ENCODE results near the gene DOCK1. TPM values are rescaled to one million over a fixed set of nuclear protein-coding genes. Genes with fewer than 3 reads are reported as not detected.

Gene DOCK1
- polyA plus RNA-seq, 1 donor from 2014 or later = 2.7 TPM

- Histone ChIP-seq H3K9me2 (ENCODE audit: insufficient read depth, low read length) (no peaks in the 10 kb centered on the region), H3K27ac (ENCODE audit: low read length) (no peak overlapping the region), H3K4me2 (ENCODE audit: low read length) (no peak overlapping the region), H3K27me3 (ENCODE audit: insufficient read depth, low read depth, low read length) (no peaks in the 10 kb centered on the region), H4K20me1 (ENCODE audit: insufficient read depth) (no peaks in the 10 kb centered on the region), H3K36me3 (ENCODE audit: insufficient read depth, low read length) (no peaks in the 10 kb centered on the region), H3K9me3 (ENCODE audit: low read length) (no peaks in the 10 kb centered on the region), H3K9ac (ENCODE audit: low read length) (no peak overlapping the region), H3K4me3 (ENCODE audit: low read length) (no peak overlapping the region), H3K79me2 (replicated peaks; ENCODE audit: insufficient read depth, low read length) (no peaks in the 10 kb centered on the region), H3F3A (ENCODE audit: insufficient read depth, low read length, poor library complexity, severe bottlenecking) (no peaks in the 10 kb centered on the region), H2AFZ (ENCODE audit: low read depth, low read length) (no peak overlapping the region)
- no peak for TF ChIP-seq CTCF (IDR thresholded peaks at IDR 0.05; ENCODE audit: poor library complexity, severe bottlenecking)
Measured at GRCh38 chr10:126867567-126868365, 37.5 kb upstream of the DOCK1 start.

GRCh38 chr10:126868371-126868770, 36.9 kb upstream of the DOCK1 start:
- Histone ChIP-seq H3K36me3 (ENCODE audit: insufficient read depth, low read length) (no peaks in the 10 kb centered on the region), H3K27ac (ENCODE audit: low read length) (no peak overlapping the region), H3F3A (ENCODE audit: insufficient read depth, low read length, poor library complexity, severe bottlenecking) (no peaks in the 10 kb centered on the region), H3K4me3 (ENCODE audit: low read length) (no peak overlapping the region), H2AFZ (ENCODE audit: low read depth, low read length) (no peak overlapping the region), H3K9me2 (ENCODE audit: insufficient read depth, low read length) (no peaks in the 10 kb centered on the region), H3K9me3 (ENCODE audit: low read length) (no peaks in the 10 kb centered on the region), H3K79me2 (replicated peaks; ENCODE audit: insufficient read depth, low read length) (no peaks in the 10 kb centered on the region), H3K9ac (ENCODE audit: low read length) (no peak overlapping the region), H3K4me2 (ENCODE audit: low read length) (no peak overlapping the region), H4K20me1 (ENCODE audit: insufficient read depth) (no peaks in the 10 kb centered on the region), H3K27me3 (ENCODE audit: insufficient read depth, low read depth, low read length) (no peaks in the 10 kb centered on the region)
- TF ChIP-seq TAF1 (IDR thresholded peaks at IDR 0.05; ENCODE audit: low read depth) = no peak
- TF ChIP-seq RAD21 (conservative IDR thresholded peaks at IDR 0.05) = no peak
- no peak for TF ChIP-seq EP300 (conservative IDR thresholded peaks at IDR 0.05; ENCODE audit: poor library complexity, severe bottlenecking)
- no peak for TF ChIP-seq POLR2AphosphoS5 (IDR thresholded peaks at IDR 0.05)
- no peak for TF ChIP-seq REST (IDR thresholded peaks at IDR 0.05; ENCODE audit: borderline replicate concordance)
- no peak for TF ChIP-seq CTCF (IDR thresholded peaks at IDR 0.05; ENCODE audit: poor library complexity, severe bottlenecking)
- TF ChIP-seq EZH2 (IDR thresholded peaks at IDR 0.05; ENCODE audit: borderline replicate concordance, insufficient read depth, low read length, poor library complexity, severe bottlenecking) = no peak
- no peak for TF ChIP-seq MXI1 (conservative IDR thresholded peaks at IDR 0.05; ENCODE audit: poor library complexity, severe bottlenecking)
- no peak for TF ChIP-seq SMC3 (conservative IDR thresholded peaks at IDR 0.05; ENCODE audit: poor library complexity)

All from neural cell (in vitro differentiated cells).